Esophagus muscularis mucosa (tissue), 3 donors: ENCODE data around the gene GSTO2.

ENCODE experiments used
- POLR2A ChIP-seq: fragments of 450-650 bp; IDR thresholded peaks from one replicate; pipeline ENCODE4 v1.6.1; 2017; ENCODE audit warnings: antibody characterized with exemption, moderate library complexity, mild to moderate bottlenecking, low read depth
- TF ChIP-seq, protein P1 (sequence below), 3 experiments: fragments of 200-600 bp in 2 of 3; fragments of 450-650 bp in 1 of 3; sonication (generic) in 2 of 3; IDR thresholded peaks; one replicate each; pipeline ENCODE4 v1.5.1; 2017 to 2019; ENCODE audit warnings: antibody characterized with exemption in 3 of 3, mild to moderate bottlenecking in 2 of 3, moderate library complexity in 1 of 3

DNA sequence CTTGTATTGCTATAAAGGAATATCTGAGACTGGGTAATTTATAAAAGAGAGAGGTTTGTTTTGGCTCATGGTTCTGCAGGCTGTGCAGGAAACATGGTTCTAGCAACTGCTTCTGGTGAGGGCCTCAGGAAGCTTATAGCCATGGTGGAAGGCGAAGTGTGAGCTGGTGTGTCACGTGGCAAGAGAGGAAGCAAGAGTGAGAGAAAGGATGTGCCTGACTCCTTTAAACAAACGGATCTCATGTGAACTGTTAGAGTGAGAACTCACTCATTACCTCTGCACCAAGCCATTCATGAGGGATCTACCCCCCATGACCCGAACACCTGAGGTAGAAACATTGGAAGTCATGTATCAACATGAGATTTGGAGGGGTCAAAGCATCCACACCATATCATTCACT, 77.0 kb downstream of the GSTO2 start:
- TF ChIP-seq, protein P1, sequence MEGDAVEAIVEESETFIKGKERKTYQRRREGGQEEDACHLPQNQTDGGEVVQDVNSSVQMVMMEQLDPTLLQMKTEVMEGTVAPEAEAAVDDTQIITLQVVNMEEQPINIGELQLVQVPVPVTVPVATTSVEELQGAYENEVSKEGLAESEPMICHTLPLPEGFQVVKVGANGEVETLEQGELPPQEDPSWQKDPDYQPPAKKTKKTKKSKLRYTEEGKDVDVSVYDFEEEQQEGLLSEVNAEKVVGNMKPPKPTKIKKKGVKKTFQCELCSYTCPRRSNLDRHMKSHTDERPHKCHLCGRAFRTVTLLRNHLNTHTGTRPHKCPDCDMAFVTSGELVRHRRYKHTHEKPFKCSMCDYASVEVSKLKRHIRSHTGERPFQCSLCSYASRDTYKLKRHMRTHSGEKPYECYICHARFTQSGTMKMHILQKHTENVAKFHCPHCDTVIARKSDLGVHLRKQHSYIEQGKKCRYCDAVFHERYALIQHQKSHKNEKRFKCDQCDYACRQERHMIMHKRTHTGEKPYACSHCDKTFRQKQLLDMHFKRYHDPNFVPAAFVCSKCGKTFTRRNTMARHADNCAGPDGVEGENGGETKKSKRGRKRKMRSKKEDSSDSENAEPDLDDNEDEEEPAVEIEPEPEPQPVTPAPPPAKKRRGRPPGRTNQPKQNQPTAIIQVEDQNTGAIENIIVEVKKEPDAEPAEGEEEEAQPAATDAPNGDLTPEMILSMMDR (IDR thresholded peaks at IDR 0.05): no peak
- no peak for TF ChIP-seq POLR2A
